ENCODE data around the gene TMIE. TPM values are rescaled to one million over a fixed set of nuclear protein-coding genes. Genes with fewer than 3 reads are reported as not detected.

TMIE gene
- total RNA-seq, 1 donor from 2014 or later = 1.7 TPM

- no peak for ATAC-seq
- H3K4me1 ChIP-seq = peaks cover 5% of the 10 kb centered on the region
- no peaks in the 10 kb centered on the region for H3K9me3 ChIP-seq
- DNase-seq = peak; percentile 52
- no peak for TF ChIP-seq CTCF (IDR thresholded peaks at IDR 0.05)
- H3K27me3 ChIP-seq = peaks cover 13% of the 10 kb centered on the region
- H3K36me3 ChIP-seq = no peaks in the 10 kb centered on the region
- H3K4me3 ChIP-seq = no peak overlapping the region
- no peak overlapping the region for H3K27ac ChIP-seq
- intact Hi-C loops (cut with DNase I) = loop anchor here (5.0 kb wide), 1 partner anchor 191 kb away; no protein-coding TSS in a partner anchor
Observed at GRCh38 chr3:46705751-46706552, 4.8 kb downstream of the TMIE start.

GRCh38 chr3:46706771-46707582 is 5.8 kb downstream of the TMIE start:
- DNase-seq (peak; percentile 50), ATAC-seq (no peak)
- no peak overlapping the region for H3K27ac ChIP-seq
- TF ChIP-seq CTCF (IDR thresholded peaks at IDR 0.05) = no peak
- peaks cover 3% of the 10 kb centered on the region for H3K27me3 ChIP-seq
- intact Hi-C loops (cut with DNase I) = loop anchor here (5.0 kb wide), 1 partner anchor 190 kb away; no protein-coding TSS in a partner anchor
- H3K36me3 ChIP-seq = no peaks in the 10 kb centered on the region
- no peak overlapping the region for H3K4me3 ChIP-seq
- no peaks in the 10 kb centered on the region for H3K4me1 ChIP-seq
- no peaks in the 10 kb centered on the region for H3K9me3 ChIP-seq

GRCh38 chr3:46707601-46708011 is 6.4 kb downstream of the TMIE start:
- DNase-seq = peak; percentile 52
- Histone ChIP-seq H3K27ac (no peak overlapping the region), H3K27me3 (no peaks in the 10 kb centered on the region), H3K4me3 (no peak overlapping the region), H3K36me3 (no peaks in the 10 kb centered on the region), H3K9me3 (no peaks in the 10 kb centered on the region), H3K4me1 (no peaks in the 10 kb centered on the region)
- intact Hi-C loops (cut with DNase I) = loop anchor here (5.0 kb wide), 1 partner anchor 190 kb away; no protein-coding TSS in a partner anchor
- ATAC-seq = no peak
- no peak for TF ChIP-seq CTCF (IDR thresholded peaks at IDR 0.05)

- H3K4me3 ChIP-seq = no peak overlapping the region
- intact Hi-C loops (cut with DNase I) = loop anchor here (5.0 kb wide), 1 partner anchor 189 kb away; no protein-coding TSS in a partner anchor
- H3K4me1 ChIP-seq = no peaks in the 10 kb centered on the region
- TF ChIP-seq CTCF (IDR thresholded peaks at IDR 0.05) = no peak
- no peaks in the 10 kb centered on the region for H3K36me3 ChIP-seq
- H3K27me3 ChIP-seq = no peaks in the 10 kb centered on the region
- H3K9me3 ChIP-seq = no peaks in the 10 kb centered on the region
- DNase-seq (peak; percentile 52), ATAC-seq (no peak)
- no peak overlapping the region for H3K27ac ChIP-seq
Observed at GRCh38 chr3:46708401-46709156, 7.4 kb downstream of the TMIE start.

- Histone ChIP-seq H3K4me1 (no peaks in the 10 kb centered on the region), H3K27ac (no peak overlapping the region), H3K9me3 (no peaks in the 10 kb centered on the region), H3K36me3 (no peaks in the 10 kb centered on the region), H3K27me3 (no peaks in the 10 kb centered on the region), H3K4me3 (no peak overlapping the region)
- DNase-seq (no peak), ATAC-seq (no peak)
- intact Hi-C loops (cut with DNase I) = loop anchor here (5.0 kb wide), 1 partner anchor 188 kb away; no protein-coding TSS in a partner anchor
- no peak for TF ChIP-seq CTCF (IDR thresholded peaks at IDR 0.05)
Observed at GRCh38 chr3:46709157-46709654, 8.0 kb downstream of the TMIE start.

All from upper lobe of right lung (tissue), 1 donor.